GM10248 (cell line): ENCODE measurements around the gene STARD10.

Source experiments
- CTCF ChIA-PET: fragments of 300-600 bp; sonication (Branson Sonifier 250); formaldehyde crosslinking; extraction: SDS; loops from one replicate; lab custom pipeline; 2021; ENCODE audit warnings: antibody characterized with exemption; lab: Yijun Ruan, JAX
- POLR2A ChIA-PET: fragments of 350-650 bp; sonication (Branson Sonifier 250); formaldehyde crosslinking; extraction: SDS; loops from one replicate; lab custom pipeline; 2020; ENCODE audit warnings: antibody characterized with exemption; lab: Yijun Ruan, JAX
- DNase-seq: peaks from one replicate; pipeline ENCODE4 v3.0.0; 2012; ENCODE audit errors: extremely low spot score
- CTCF ChIP-seq: IDR thresholded peaks from 2 replicates; pipeline ENCODE4 v1.5.1; 2012; ENCODE audit warnings: mild to moderate bottlenecking, low read depth; ENCODE audit errors: extremely low read depth, missing control alignments, control extremely low read depth

STARD10 gene

GRCh38 chr11:72824020-72824419, 30.2 kb upstream of the STARD10 start:
- DNase-seq, result no peak
- ChIA-PET POLR2A (interaction anchor here (1.4 kb wide), 1 partner anchor 11 kb away, joined by 3 read pairs; no protein-coding TSS in a partner anchor), CTCF (interaction anchor here (0.8 to 2.8 kb wide), 3 partner anchors 12 to 361 kb away, joined by 4 to 15 read pairs (median 5); no protein-coding TSS in a partner anchor)
- no peak for TF ChIP-seq CTCF

- TF ChIP-seq CTCF, result no peak
- ChIA-PET CTCF (interaction anchor here (0.8 to 2.8 kb wide), 9 partner anchors 8 to 466 kb away, joined by 3 to 15 read pairs (median 4); partner anchors contain the start of gene STARD10), POLR2A (interaction anchor here (1.4 kb wide), 1 partner anchor 10 kb away, joined by 3 read pairs; no protein-coding TSS in a partner anchor)
- DNase-seq, result no peak
These were observed 29.4 kb upstream of the STARD10 start for GRCh38 chr11:72823105-72823804.

DNA sequence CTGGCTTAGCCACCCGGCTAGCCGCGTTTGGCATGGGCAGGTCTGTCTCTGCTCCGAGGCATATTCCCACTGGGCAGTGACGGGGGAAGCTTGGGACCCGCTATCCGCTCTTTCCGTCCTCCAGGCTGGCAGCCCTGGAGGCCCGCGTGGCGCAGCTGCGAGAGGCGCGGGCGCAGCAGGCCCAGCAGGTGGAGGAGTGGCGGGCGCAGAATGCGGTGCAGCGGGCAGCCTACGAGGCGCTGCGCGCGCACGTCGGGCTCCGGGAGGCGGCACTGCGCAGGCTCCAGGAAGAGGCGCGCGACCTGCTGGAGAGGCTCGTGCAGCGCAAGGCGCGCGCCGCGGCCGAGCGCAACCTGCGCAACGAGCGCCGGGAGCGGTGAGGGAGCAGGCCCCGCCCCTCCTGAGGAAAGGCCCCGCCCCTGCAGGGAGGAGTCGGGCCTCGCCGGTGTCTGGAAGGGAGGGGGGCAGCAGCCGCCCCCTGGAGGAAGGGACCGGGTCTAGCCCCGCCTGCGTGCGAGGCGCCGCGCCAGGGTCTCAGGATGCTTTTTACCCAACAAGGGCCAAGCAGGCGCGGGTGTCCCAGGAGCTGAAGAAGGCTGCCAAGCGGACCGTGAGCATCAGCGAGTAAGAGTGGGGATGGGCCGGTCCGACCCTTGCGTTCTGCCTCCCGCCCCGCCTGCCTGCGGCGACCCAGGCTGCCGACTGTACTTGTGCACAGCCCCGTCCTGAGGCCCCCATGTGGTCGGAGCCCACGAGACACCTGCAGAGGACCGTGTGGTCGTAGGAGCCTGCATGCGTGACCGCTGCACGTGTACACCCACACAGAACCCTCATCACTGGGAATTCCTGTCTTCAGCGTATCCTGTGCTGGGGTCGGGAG, 28.3 kb upstream of the STARD10 start:
- no peak for TF ChIP-seq CTCF
- ChIA-PET POLR2A (interaction anchor here (0.7 to 1.1 kb wide), 2 partner anchors 8 to 9 kb away, joined by 3 read pairs; no protein-coding TSS in a partner anchor), CTCF (interaction anchor here (0.8 to 2.8 kb wide), 10 partner anchors 9 to 467 kb away, joined by 3 to 15 read pairs (median 4); partner anchors contain the start of gene STARD10)
- DNase-seq, result peak; percentile 90

- DNase-seq, result no peak
- no peak for TF ChIP-seq CTCF
- CTCF ChIA-PET, result interaction anchor here (1.2 kb wide), 1 partner anchor 61 kb away, joined by 3 read pairs; no protein-coding TSS in a partner anchor
- POLR2A ChIA-PET, result interaction anchor here (0.7 kb wide), 1 partner anchor 9 kb away, joined by 3 read pairs; no protein-coding TSS in a partner anchor
These were observed 27.5 kb upstream of the STARD10 start for GRCh38 chr11:72821221-72821919.

DNA sequence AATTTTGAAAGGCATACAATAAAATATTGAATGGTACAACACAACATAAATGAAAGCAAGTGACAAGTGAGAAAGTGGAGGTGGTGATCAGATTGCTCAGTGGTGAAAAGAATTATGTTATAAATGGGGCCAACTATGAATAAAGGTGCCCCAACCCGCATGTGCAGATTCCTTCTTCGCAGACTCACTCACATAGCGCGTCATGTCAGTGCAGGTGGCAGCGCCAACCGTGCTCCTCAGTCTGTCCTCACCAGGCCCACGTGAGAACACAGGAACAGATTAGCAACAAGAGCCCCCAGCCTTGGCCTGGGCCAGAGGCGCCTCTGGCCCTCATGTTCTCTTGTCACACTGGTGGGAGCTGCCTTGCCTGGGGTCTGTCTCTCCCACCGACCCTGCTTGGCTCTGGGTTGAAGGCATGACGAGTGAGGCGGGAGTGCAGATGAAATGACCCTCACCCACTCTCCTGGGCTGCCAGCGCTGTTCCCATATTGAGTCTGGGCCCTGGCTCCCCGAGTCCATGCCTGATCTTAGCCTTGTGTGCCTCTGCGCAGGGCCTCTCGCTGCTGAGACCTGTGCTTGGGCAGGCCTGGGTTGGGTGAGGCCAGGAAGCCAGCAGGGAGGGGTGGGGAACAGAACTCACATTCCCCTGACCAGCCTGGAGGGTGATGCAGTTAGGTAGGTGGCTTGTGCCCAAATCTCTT, 26.7 kb upstream of the STARD10 start:
- POLR2A ChIA-PET, result no interaction called here
- no peak for DNase-seq
- CTCF ChIA-PET, result interaction anchor here (1.2 to 11.8 kb wide), 2 partner anchors 60 to 95 kb away, joined by 3 to 83 read pairs; no protein-coding TSS in a partner anchor
- TF ChIP-seq CTCF, result no peak
